A673 (cell line): Measurements from ENCODE around the gene TSPO. TPM values are rescaled to one million over a fixed set of nuclear protein-coding genes. Genes with fewer than 3 reads are reported as not detected.

Experiments used
- BruUV-seq: library from RNA; stranded (reverse); fragments of 400-500 nt; replicated peaks from 2 replicates; lab custom pipeline; 2021; lab: Mats Ljungman, UMichigan
- CTCF ChIA-PET: fragments of 300-600 bp; sonication (Branson Sonifier 250); formaldehyde crosslinking; loops from one replicate; lab custom pipeline; 2022; ENCODE audit warnings: antibody characterized with exemption; lab: Charles Lee
- POLR2A ChIA-PET: fragments of 300-600 bp; sonication (Branson Sonifier 250); formaldehyde crosslinking; loops from one replicate; lab custom pipeline; 2022; ENCODE audit warnings: antibody characterized with exemption; ENCODE audit not compliant: low non-redundant PET; lab: Charles Lee
- DNase-seq: peaks from one replicate; pipeline ENCODE4 v3.0.0-alpha.2; 2015; ENCODE audit warnings: low spot score
- H3K27ac ChIP-seq: fragments of 200-600 bp; sonication (generic); 2 replicates; pipeline ENCODE4 v1.5.1; 2016; ENCODE audit warnings: mixed run types, low read depth, mild to moderate bottlenecking, mixed read lengths, antibody characterized with exemption, low read length; ENCODE audit not compliant: poor library complexity, severe bottlenecking
- H3K27me3 ChIP-seq: fragments of 200-600 bp; sonication (generic); replicated peaks from 2 replicates; pipeline ENCODE4 v1.6.1; 2017; ENCODE audit warnings: mixed run types, low read depth, mild to moderate bottlenecking, mixed read lengths, antibody characterized with exemption, low read length; ENCODE audit not compliant: insufficient read depth, poor library complexity
- H3K36me3 ChIP-seq: fragments of 200-600 bp; sonication (generic); 2 replicates; pipeline ENCODE4 v1.6.1; 2016; ENCODE audit warnings: mixed run types, mild to moderate bottlenecking, mixed read lengths, antibody characterized with exemption, low read length; ENCODE audit not compliant: insufficient read depth, poor library complexity, severe bottlenecking
- H3K4me1 ChIP-seq: fragments of 200-600 bp; sonication (generic); 2 replicates; pipeline ENCODE4 v1.6.1; 2017; ENCODE audit warnings: mixed run types, mild to moderate bottlenecking, mixed read lengths, antibody characterized with exemption, low read length; ENCODE audit not compliant: insufficient read depth, poor library complexity, severe bottlenecking
- H3K4me3 ChIP-seq: fragments of 200-600 bp; sonication (generic); 2 replicates; pipeline ENCODE4 v1.5.1; 2016; ENCODE audit warnings: low read depth, mixed run types, mild to moderate bottlenecking, mixed read lengths, low read length; ENCODE audit not compliant: poor library complexity, severe bottlenecking
- H3K9me3 ChIP-seq: fragments of 200-600 bp; sonication (generic); 2 replicates; pipeline ENCODE4 v1.6.1; 2016; ENCODE audit warnings: mixed run types, low read depth, mild to moderate bottlenecking, mixed read lengths, antibody characterized with exemption, low read length; ENCODE audit not compliant: poor library complexity, severe bottlenecking
- EZH2 ChIP-seq: fragments of 200-600 bp; sonication (generic); IDR thresholded peaks from 2 replicates; pipeline ENCODE4 v1.6.1; 2017; ENCODE audit warnings: borderline replicate concordance, low read depth, mild to moderate bottlenecking, mixed read lengths, antibody characterized with exemption, low read length; ENCODE audit not compliant: poor library complexity, severe bottlenecking
- intact Hi-C: fragments of 100-400 bp; cut with micrococcal nuclease; formaldehyde crosslinking; loops from one replicate; pipeline ENCODE4 v1.10.0; 2022; ENCODE audit not compliant: unreplicated experiment
- total RNA-seq: library from RNA; stranded (reverse); gene quantifications from 2 replicates; pipeline ENCODE4 v1.2.3, GENCODE V29; 2021
- TF ChIP-seq, protein P1 (sequence below): fragments of 300-800, 200-600 bp; sonication (generic); conservative IDR thresholded peaks from 2 replicates; pipeline ENCODE4 v1.5.1; 2017; ENCODE audit warnings: low read depth, mild to moderate bottlenecking, antibody characterized with exemption, low read length, moderate library complexity, mixed read lengths

The TSPO gene
- total RNA-seq, 1 experiment from 2014 or later: 105 TPM

DNA sequence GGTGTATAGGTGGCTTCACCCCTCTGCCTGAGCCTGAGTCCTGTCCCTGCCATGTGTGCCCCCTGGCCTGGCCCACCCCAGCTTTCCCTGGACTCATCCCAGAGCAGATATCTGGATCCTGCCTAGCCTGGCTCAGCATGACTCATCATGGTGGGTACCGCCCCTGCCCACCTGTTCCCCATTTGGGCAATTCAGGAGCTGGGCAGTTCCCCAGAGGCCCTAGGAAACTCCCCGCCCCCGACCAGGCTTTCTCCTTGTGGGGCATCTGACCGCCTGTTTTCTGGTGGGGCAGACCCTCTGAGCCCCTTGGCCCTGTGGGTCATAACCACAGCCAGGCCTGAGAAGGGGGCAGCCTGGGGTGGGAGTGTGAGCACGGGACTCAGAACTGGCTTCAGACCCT, 4.4 kb downstream of the TSPO start:
- ChIA-PET POLR2A (interaction anchor here (0.5 kb wide), 1 partner anchor 31 kb away, joined by 5 read pairs; no protein-coding TSS in a partner anchor), CTCF (no interaction called here)
- H3K27me3 ChIP-seq: no peaks in the 10 kb centered on the region
- TF ChIP-seq, protein P1, sequence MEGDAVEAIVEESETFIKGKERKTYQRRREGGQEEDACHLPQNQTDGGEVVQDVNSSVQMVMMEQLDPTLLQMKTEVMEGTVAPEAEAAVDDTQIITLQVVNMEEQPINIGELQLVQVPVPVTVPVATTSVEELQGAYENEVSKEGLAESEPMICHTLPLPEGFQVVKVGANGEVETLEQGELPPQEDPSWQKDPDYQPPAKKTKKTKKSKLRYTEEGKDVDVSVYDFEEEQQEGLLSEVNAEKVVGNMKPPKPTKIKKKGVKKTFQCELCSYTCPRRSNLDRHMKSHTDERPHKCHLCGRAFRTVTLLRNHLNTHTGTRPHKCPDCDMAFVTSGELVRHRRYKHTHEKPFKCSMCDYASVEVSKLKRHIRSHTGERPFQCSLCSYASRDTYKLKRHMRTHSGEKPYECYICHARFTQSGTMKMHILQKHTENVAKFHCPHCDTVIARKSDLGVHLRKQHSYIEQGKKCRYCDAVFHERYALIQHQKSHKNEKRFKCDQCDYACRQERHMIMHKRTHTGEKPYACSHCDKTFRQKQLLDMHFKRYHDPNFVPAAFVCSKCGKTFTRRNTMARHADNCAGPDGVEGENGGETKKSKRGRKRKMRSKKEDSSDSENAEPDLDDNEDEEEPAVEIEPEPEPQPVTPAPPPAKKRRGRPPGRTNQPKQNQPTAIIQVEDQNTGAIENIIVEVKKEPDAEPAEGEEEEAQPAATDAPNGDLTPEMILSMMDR: no peak
- TF ChIP-seq EZH2: no peak
- no peak for DNase-seq
- no peak overlapping the region for H3K27ac ChIP-seq
- H3K4me1 ChIP-seq: no peaks in the 10 kb centered on the region
- H3K36me3 ChIP-seq: no peaks in the 10 kb centered on the region
- H3K9me3 ChIP-seq: no peaks in the 10 kb centered on the region
- BruUV-seq: no TSS peak
- intact Hi-C loops: no loop called here
- no peak overlapping the region for H3K4me3 ChIP-seq

DNA sequence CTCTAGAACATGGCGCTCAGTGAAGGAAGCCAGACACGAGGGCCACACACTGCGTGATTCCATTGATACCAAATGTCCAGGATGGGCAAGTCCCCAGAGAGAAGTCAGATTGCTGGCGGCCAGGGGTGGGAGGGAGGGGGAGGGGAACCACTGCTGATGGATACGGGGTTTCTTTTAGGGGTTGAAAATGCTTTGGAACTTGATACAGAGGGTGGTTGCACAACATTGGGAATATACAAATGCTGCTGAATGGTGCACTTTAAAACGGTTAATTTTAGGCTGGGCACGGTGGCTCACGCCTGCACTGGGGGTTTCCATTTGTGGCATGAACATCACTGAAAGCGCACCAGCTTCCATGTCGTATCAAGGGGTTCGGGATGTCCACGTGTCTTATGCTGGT, 5.1 kb downstream of the TSPO start:
- no peaks in the 10 kb centered on the region for H3K9me3 ChIP-seq
- CTCF ChIA-PET: no interaction called here
- no TSS peak for BruUV-seq

DNA sequence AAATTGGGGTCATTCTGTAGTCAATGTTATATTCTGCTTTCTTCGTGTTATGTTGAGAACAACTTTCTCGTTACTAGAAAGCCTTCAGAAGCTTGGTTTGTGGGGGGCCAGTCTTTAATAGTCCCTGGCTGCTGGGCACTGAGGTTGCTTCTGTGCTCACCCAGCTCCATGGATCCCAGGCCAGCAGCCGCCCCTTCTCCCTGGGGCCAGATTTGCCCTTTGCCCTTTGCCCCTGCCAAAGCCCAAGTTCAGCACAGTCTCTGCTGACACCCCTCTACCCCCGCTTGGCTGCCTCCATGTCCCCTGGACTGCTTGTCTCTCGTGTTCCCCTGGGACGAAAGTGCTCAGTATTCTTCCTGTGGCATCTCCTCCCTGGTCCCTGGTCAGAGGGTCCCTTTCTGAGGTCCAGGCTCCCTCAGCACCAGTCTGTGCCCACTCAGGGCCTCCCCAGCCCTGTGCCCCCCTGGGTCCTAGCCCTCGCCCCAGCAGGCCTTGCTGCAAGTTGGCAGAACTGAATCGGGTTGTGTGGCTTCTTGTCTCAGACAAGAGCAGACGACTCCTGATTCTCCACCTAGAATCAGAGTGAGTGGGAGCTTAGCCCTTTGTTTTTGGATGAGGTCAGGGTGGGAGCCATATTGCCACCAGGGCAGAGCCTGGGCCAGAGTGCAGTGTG, 6.7 kb downstream of the TSPO start:
- intact Hi-C loops: no loop called here
- peaks cover 6% of the 10 kb centered on the region for H3K36me3 ChIP-seq

More for the DNA sequence above, 5.1 kb downstream of the TSPO start:
- intact Hi-C loops: no loop called here
- H3K27ac ChIP-seq: no peak overlapping the region
- H3K36me3 ChIP-seq: no peaks in the 10 kb centered on the region
- POLR2A ChIA-PET: no interaction called here
- H3K27me3 ChIP-seq: no peaks in the 10 kb centered on the region
- TF ChIP-seq, protein P1: no peak
- TF ChIP-seq EZH2: no peak
- no peak for DNase-seq
- no peak overlapping the region for H3K4me3 ChIP-seq
- no peaks in the 10 kb centered on the region for H3K4me1 ChIP-seq

More for the DNA sequence above, 6.7 kb downstream of the TSPO start:
- no TSS peak for BruUV-seq
- no peak overlapping the region for H3K4me3 ChIP-seq
- no peaks in the 10 kb centered on the region for H3K4me1 ChIP-seq
- DNase-seq: no peak
- CTCF ChIA-PET: no interaction called here
- POLR2A ChIA-PET: no interaction called here
- no peak overlapping the region for H3K27ac ChIP-seq
- H3K27me3 ChIP-seq: no peaks in the 10 kb centered on the region
- no peaks in the 10 kb centered on the region for H3K9me3 ChIP-seq
- TF ChIP-seq, protein P1: no peak
- TF ChIP-seq EZH2: no peak
